Peyer's patch (tissue), 4 donors: ENCODE data around the gene EIF1. TPM values are rescaled to one million over a fixed set of nuclear protein-coding genes. Genes with fewer than 3 reads are reported as not detected.

Source experiments
- DNase-seq, 3 donors: peaks; one replicate each; pipeline ENCODE4 v3.0.0-alpha.2; 2017 to 2019
- H3K27ac ChIP-seq, 4 donors: fragments of 200-600 bp; sonication (generic); one replicate each; pipeline ENCODE4 v1.5.1; 2016 to 2019
- H3K27me3 ChIP-seq, 2 donors: fragments of 200-600 bp; sonication (generic); one replicate each; pipeline ENCODE4 v1.5.1; 2019
- H3K36me3 ChIP-seq, 3 donors: fragments of 200-600 bp; sonication (generic); one replicate each; pipeline ENCODE4 v1.5.1; 2016 to 2019
- H3K4me1 ChIP-seq, 4 donors: fragments of 200-600 bp; sonication (generic); one replicate each; pipeline ENCODE4 v1.5.1; 2016 to 2019
- H3K4me3 ChIP-seq, 4 donors: fragments of 200-600 bp; sonication (generic); 1 replicate in 3 of 4; 2 replicates in 1 of 4; pipeline ENCODE4 v1.5.1; 2016 to 2019; ENCODE audit warnings: mild to moderate bottlenecking in 1 of 4
- H3K9me3 ChIP-seq, 4 donors: fragments of 200-600 bp; sonication (generic); one replicate each; pipeline ENCODE4 v1.5.1; 2016 to 2019; ENCODE audit warnings: mild to moderate bottlenecking in 1 of 4
- CTCF ChIP-seq, 6 experiments: fragments of 450-650 bp in 4 of 6; fragments of 200-600 bp in 2 of 6; sonication (generic) in 1 of 6; IDR thresholded peaks; one replicate each; pipeline ENCODE4 v1.5.1; 2017 to 2019; ENCODE audit warnings: antibody characterized with exemption in 6 of 6, mild to moderate bottlenecking in 3 of 6, moderate library complexity in 1 of 6
- POLR2A ChIP-seq, 2 donors: fragments of 450-650 bp; IDR thresholded peaks; one replicate each; pipeline ENCODE4 v1.5.1; 2017; ENCODE audit warnings: antibody characterized with exemption in 2 of 2, mild to moderate bottlenecking in 2 of 2, moderate library complexity in 2 of 2
- total RNA-seq, 4 donors: library from RNA; depleted of rRNA; stranded (reverse); fragments of >200 nt; gene quantifications; one replicate each; pipeline ENCODE4 v1.1.0, GENCODE V29; 2016

The EIF1 gene
- total RNA-seq, 4 donors from 2014 or later: 123 to 226 (median 188) TPM

- Histone ChIP-seq H3K36me3 (no peaks in the 10 kb centered on the region), H3K27ac (peak overlapping the region in 3 of 4 donors; percentile 90 to 99 (median 99)), H3K9me3 (no peaks in the 10 kb centered on the region), H3K4me3 (no peak overlapping the region), H3K27me3 (no peaks in the 10 kb centered on the region), H3K4me1 (peaks cover 0 to 70% (median 21%) of the 10 kb centered on the region in 4 donors)
- TF ChIP-seq CTCF (IDR thresholded peaks at IDR 0.05) (no peak), POLR2A (IDR thresholded peaks at IDR 0.05) (no peak)
- DNase-seq: peak in 1 of 3 donors; percentile 57
These were observed 33.7 kb upstream of the EIF1 start for GRCh38 chr17:41654678-41655607.

- no peak overlapping the region for H3K4me3 ChIP-seq
- TF ChIP-seq CTCF (IDR thresholded peaks at IDR 0.05) (peak in 1 of 6 experiments; percentile 13), POLR2A (IDR thresholded peaks at IDR 0.05) (peak; percentile 60 to 91)
- DNase-seq: peak in 2 of 3 donors; percentile 93 to 95
- H3K4me1 ChIP-seq: peaks cover 0 to 66% (median 19%) of the 10 kb centered on the region in 4 donors
- H3K9me3 ChIP-seq: no peaks in the 10 kb centered on the region
- no peaks in the 10 kb centered on the region for H3K27me3 ChIP-seq
- H3K27ac ChIP-seq: peak overlapping the region in 3 of 4 donors; percentile 90 to 99 (median 99)
- no peaks in the 10 kb centered on the region for H3K36me3 ChIP-seq
These were observed 33.0 kb upstream of the EIF1 start for GRCh38 chr17:41655611-41656111.

GRCh38 chr17:41656249-41657023 is 32.2 kb upstream of the EIF1 start:
- no peaks in the 10 kb centered on the region for H3K36me3 ChIP-seq
- peak in 1 of 3 donors; percentile 69 for DNase-seq
- no peaks in the 10 kb centered on the region for H3K9me3 ChIP-seq
- TF ChIP-seq CTCF (IDR thresholded peaks at IDR 0.05) (no peak), POLR2A (IDR thresholded peaks at IDR 0.05) (no peak)
- peaks cover 0 to 58% (median 17%) of the 10 kb centered on the region in 4 donors for H3K4me1 ChIP-seq
- peak overlapping the region in 3 of 4 donors; percentile 90 to 99 (median 99) for H3K27ac ChIP-seq
- no peaks in the 10 kb centered on the region for H3K27me3 ChIP-seq
- H3K4me3 ChIP-seq: no peak overlapping the region

- Histone ChIP-seq H3K27ac (peak overlapping the region in 3 of 4 donors; percentile 90 to 99 (median 99)), H3K27me3 (no peaks in the 10 kb centered on the region), H3K4me3 (no peak overlapping the region), H3K9me3 (no peaks in the 10 kb centered on the region), H3K4me1 (peaks cover 0 to 50% (median 17%) of the 10 kb centered on the region in 4 donors), H3K36me3 (no peaks in the 10 kb centered on the region)
- DNase-seq: no peak
- no peak for TF ChIP-seq CTCF (IDR thresholded peaks at IDR 0.05)
- no peak for TF ChIP-seq POLR2A (IDR thresholded peaks at IDR 0.05)
These were observed 31.4 kb upstream of the EIF1 start for GRCh38 chr17:41657176-41657754.

- H3K36me3 ChIP-seq: no peaks in the 10 kb centered on the region
- H3K4me3 ChIP-seq: no peak overlapping the region
- H3K4me1 ChIP-seq: peaks cover 0 to 43% (median 17%) of the 10 kb centered on the region in 4 donors
- H3K27me3 ChIP-seq: no peaks in the 10 kb centered on the region
- peak in 1 of 3 donors; percentile 50 for DNase-seq
- H3K27ac ChIP-seq: peak overlapping the region in 3 of 4 donors; percentile 90 to 99 (median 99)
- no peaks in the 10 kb centered on the region for H3K9me3 ChIP-seq
- TF ChIP-seq CTCF (IDR thresholded peaks at IDR 0.05) (no peak), POLR2A (IDR thresholded peaks at IDR 0.05) (no peak)
These were observed 30.7 kb upstream of the EIF1 start for GRCh38 chr17:41657936-41658335.
